Measurements from ENCODE around the gene C6orf62. TPM values are rescaled to one million over a fixed set of nuclear protein-coding genes. Genes with fewer than 3 reads are reported as not detected.

The C6orf62 gene
- total RNA-seq, 2 donors from 2014 or later: 95.1 to 115 TPM

DNA sequence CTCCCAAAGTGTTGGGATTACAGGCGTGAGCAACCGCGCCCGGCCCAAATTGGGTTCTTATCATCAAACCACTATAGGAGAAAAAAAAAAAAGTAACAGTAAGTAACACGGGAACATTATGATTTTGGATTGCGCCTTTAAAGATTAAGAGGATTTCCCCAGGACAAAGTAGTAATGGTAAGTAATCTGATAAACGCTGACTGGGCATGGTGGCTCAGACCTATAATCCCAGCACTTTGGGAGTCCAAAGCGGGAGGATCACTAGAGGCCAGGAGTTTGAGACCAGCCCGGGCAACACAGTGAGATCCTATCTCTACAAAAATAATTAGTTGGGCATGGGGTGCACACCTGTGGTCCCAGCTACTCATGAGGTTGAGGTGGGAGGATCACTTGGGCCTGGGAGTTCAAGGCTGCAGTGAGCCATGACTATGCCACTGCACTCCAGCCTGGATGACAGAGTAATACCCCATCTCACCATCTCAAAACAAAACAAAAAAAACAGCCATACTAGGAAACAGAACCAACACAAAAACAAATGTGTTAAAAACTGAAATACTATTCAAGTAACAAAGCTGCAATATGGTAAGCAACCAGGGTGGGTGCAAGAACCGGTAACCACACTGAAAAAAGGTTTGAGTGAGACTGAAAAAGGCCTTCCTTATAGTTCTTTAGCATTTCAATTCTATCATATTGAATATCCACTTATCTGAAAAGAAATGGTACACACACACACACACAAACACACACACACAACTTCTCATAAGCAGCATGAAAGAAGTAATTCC lies 8.2 kb downstream of the C6orf62 start:
- no peak overlapping the region for H3K27ac ChIP-seq
- H3K9me3 ChIP-seq: no peaks in the 10 kb centered on the region
- peaks cover 0 to 17% of the 10 kb centered on the region in 2 donors for H3K36me3 ChIP-seq
- no peak for TF ChIP-seq POLR2A (IDR thresholded peaks at IDR 0.05)
- TF ChIP-seq, protein P1, sequence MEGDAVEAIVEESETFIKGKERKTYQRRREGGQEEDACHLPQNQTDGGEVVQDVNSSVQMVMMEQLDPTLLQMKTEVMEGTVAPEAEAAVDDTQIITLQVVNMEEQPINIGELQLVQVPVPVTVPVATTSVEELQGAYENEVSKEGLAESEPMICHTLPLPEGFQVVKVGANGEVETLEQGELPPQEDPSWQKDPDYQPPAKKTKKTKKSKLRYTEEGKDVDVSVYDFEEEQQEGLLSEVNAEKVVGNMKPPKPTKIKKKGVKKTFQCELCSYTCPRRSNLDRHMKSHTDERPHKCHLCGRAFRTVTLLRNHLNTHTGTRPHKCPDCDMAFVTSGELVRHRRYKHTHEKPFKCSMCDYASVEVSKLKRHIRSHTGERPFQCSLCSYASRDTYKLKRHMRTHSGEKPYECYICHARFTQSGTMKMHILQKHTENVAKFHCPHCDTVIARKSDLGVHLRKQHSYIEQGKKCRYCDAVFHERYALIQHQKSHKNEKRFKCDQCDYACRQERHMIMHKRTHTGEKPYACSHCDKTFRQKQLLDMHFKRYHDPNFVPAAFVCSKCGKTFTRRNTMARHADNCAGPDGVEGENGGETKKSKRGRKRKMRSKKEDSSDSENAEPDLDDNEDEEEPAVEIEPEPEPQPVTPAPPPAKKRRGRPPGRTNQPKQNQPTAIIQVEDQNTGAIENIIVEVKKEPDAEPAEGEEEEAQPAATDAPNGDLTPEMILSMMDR (IDR thresholded peaks at IDR 0.05): no peak
- no peak for TF ChIP-seq POLR2AphosphoS5 (IDR thresholded peaks at IDR 0.05)
- DNase-seq (ENCODE audit: low spot score): no peak
- H3K4me3 ChIP-seq: no peak overlapping the region
- H3K4me1 ChIP-seq (replicated peaks): peaks cover 8% of the 10 kb centered on the region
- 94% methylated on average over 10 of the region's 10 CpGs for WGBS
- intact Hi-C loops (cut with DNase I): no loop called here
- no peaks in the 10 kb centered on the region for H3K27me3 ChIP-seq (replicated peaks; ENCODE audit: insufficient read depth)

DNA sequence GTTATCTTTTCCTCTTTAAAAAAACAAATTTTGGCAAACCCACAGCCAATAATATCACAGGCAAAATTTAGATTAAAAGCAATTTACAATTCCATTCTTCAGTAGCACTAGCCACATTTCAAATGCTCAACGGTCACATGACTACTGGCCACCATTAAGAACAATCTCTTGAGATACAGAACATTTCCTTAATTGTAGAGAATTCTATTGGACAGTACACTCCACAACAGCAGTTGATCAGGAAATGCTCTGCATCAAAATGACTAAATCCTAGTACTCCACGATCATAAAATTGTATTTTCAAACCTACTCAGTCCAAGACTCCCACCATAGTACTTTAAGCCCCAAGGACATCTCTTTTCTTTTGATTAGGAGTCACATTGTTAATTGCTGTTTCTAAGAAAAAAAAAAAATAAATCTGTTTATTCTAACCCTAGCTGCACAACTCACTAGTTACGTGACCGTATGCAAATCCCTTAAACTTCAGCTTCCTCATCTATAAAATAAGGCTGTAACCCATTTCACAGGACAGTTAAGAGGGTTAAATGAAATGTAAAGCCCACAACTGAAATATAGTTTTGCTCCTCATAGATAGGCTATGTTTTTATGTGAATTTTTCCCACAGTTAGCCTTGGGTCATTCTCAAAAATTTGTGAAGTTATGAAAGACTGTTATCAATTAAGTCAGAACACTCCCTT lies 9.8 kb downstream of the C6orf62 start:
- no peak for DNase-seq (ENCODE audit: low spot score)
- no peak for TF ChIP-seq POLR2AphosphoS5 (IDR thresholded peaks at IDR 0.05)
- TF ChIP-seq, protein P1 (IDR thresholded peaks at IDR 0.05): no peak
- intact Hi-C loops (cut with DNase I): no loop called here
- Histone ChIP-seq H3K27ac (no peak overlapping the region), H3K4me1 (replicated peaks) (peaks cover 3% of the 10 kb centered on the region), H3K27me3 (replicated peaks; ENCODE audit: insufficient read depth) (no peaks in the 10 kb centered on the region), H3K36me3 (peaks cover 0 to 21% of the 10 kb centered on the region in 2 donors), H3K4me3 (no peak overlapping the region), H3K9me3 (no peaks in the 10 kb centered on the region)
- 85% methylated on average over 4 of the region's 4 CpGs for WGBS

DNA sequence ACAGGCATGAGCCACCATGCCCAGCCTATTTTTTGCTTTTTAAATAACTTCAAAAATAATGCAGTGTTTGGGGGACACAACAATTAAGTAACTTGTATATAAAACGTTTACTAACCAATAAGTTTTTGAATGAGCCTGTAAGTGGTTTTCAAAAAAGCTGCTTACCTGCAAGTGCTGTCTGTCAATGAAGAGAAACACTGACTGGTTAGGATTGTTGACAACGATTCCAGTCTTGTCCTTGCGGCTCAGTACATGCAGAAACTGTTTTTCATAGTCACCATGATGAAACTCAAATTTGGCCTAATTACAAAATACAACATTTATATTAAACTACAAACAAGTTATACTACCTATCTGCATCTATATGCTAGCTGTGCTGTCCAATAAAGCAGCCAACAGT lies 10.3 kb downstream of the C6orf62 start:
- no peak overlapping the region for H3K27ac ChIP-seq
- no peak for DNase-seq (ENCODE audit: low spot score)
- TF ChIP-seq POLR2AphosphoS5 (IDR thresholded peaks at IDR 0.05) (no peak), POLR2A (IDR thresholded peaks at IDR 0.05) (no peak)
- TF ChIP-seq, protein P1 (IDR thresholded peaks at IDR 0.05): no peak
- 80% methylated on average over 3 of the region's 3 CpGs for WGBS
- no peaks in the 10 kb centered on the region for H3K27me3 ChIP-seq (replicated peaks; ENCODE audit: insufficient read depth)
- peaks cover under 1% of the 10 kb centered on the region for H3K4me1 ChIP-seq (replicated peaks)
- no peak overlapping the region for H3K4me3 ChIP-seq
- peaks cover 0 to 21% of the 10 kb centered on the region in 2 donors for H3K36me3 ChIP-seq
- intact Hi-C loops (cut with DNase I): no loop called here
- no peaks in the 10 kb centered on the region for H3K9me3 ChIP-seq

DNA sequence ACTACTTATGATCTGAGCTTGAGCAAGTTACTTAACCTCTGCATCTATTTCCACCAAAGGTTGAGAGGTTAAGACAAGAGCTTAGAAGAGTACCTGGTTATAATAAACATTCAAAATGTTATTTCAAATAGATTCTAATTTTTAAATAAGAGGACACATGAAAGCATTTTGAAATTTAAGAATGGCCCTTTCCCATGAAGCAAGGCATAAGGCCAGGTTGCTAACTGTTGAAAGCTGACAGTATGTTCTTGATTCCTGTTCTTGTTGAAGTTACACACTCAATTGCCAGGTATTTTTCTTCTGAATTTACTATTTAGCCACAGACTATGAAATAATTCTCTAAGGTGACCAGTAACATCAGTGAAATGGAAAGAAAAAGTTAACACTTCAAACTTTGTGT lies 14.5 kb downstream of the C6orf62 start:
- no peak for DNase-seq (ENCODE audit: low spot score)
- Histone ChIP-seq H3K36me3 (peaks cover 0 to 21% of the 10 kb centered on the region in 2 donors), H3K9me3 (no peaks in the 10 kb centered on the region), H3K27ac (no peak overlapping the region), H3K4me1 (replicated peaks) (no peaks in the 10 kb centered on the region), H3K27me3 (replicated peaks; ENCODE audit: insufficient read depth) (no peaks in the 10 kb centered on the region), H3K4me3 (no peak overlapping the region)
- no peak for TF ChIP-seq POLR2A (IDR thresholded peaks at IDR 0.05)
- intact Hi-C loops (cut with DNase I): no loop called here

DNA sequence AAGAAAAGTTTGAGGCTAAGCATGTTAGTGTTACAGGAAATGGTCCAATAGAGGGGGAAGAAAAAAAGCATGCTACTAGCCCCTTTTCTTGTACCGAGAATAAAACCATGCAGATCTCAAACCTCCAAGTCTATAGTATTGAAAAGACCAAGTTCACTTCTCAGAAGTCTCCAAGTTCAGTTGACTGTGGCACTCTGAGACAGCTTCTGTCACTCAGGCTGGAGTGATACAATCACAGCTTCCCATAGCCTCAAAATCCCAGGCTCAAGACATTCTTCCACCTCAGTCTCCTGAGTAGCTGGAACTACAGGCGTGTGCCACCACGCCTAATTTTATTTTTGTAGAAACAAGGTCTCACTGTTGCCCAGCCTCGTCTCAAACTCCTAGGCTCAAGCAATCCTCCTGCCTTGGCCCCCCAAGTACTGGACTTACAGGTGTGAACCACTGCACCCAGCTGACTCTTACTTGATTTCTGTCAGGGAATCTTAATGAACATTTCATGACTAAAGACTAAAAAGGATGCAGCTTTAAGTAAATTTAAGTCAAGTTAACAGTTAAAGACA lies 16.2 kb downstream of the C6orf62 start:
- 81% methylated on average over 4 of the region's 4 CpGs for WGBS
- Histone ChIP-seq H3K27ac (no peak overlapping the region), H3K27me3 (replicated peaks; ENCODE audit: insufficient read depth) (no peaks in the 10 kb centered on the region), H3K36me3 (peaks cover 0 to 19% of the 10 kb centered on the region in 2 donors), H3K9me3 (no peaks in the 10 kb centered on the region), H3K4me3 (no peak overlapping the region), H3K4me1 (replicated peaks) (no peaks in the 10 kb centered on the region)
- DNase-seq (ENCODE audit: low spot score): no peak
- TF ChIP-seq POLR2A (IDR thresholded peaks at IDR 0.05) (no peak), POLR2AphosphoS5 (IDR thresholded peaks at IDR 0.05) (no peak)
- TF ChIP-seq, protein P1 (IDR thresholded peaks at IDR 0.05): no peak
- intact Hi-C loops (cut with DNase I): no loop called here

All from prostate gland (tissue), 2 donors.